HepG2 (cell line): ENCODE measurements around the gene WDR18. TPM values are rescaled to one million over a fixed set of nuclear protein-coding genes. Genes with fewer than 3 reads are reported as not detected.

Source experiments
- AGO2 ChIP-seq: fragments of 200-400 bp; formaldehyde crosslinking; optimal IDR thresholded peaks from 2 replicates; pipeline ENCODE3; 2017; ENCODE audit warnings: mild to moderate bottlenecking, low read depth, low read length, moderate library complexity
- JUND ChIP-seq: sonication (generic); formaldehyde crosslinking; IDR thresholded peaks from 2 replicates; pipeline ENCODE4 v1.8.0; 2022; ENCODE audit warnings: mild to moderate bottlenecking, missing genetic modification reagents
- ZBTB38 ChIP-seq: sonication (generic); formaldehyde crosslinking; IDR thresholded peaks from 2 replicates; pipeline ENCODE4 v1.5.1; 2020; ENCODE audit warnings: mild to moderate bottlenecking, missing genetic modification reagents
- polyA plus RNA-seq, 8 experiments: library from polyadenylated mRNA; depleted of rRNA in 3 of 8; stranded (reverse) in 7 of 8; unstranded in 1 of 8; fragments of >200 nt; fragmentation: Illumina TruSeq in 4 of 8; extraction: Trizol in 4 of 8; gene quantifications; 2 replicates each; pipeline versions ENCODE4 v1.2.1 to v1.2.3, GENCODE V29; 2011 to 2016; ENCODE audit warnings: low read depth in 4 of 8, missing spikeins in 1 of 8, mixed read lengths in 1 of 8; ENCODE audit not compliant: insufficient read depth in 1 of 8
- total RNA-seq, 5 experiments: library from RNA; depleted of rRNA; stranded (reverse); fragments of >200 nt; fragmentation: Illumina TruSeq; extraction: Trizol; gene quantifications; 2 replicates each; pipeline ENCODE4 v1.2.3, GENCODE V29; 2016; ENCODE audit warnings: low read depth in 1 of 5
- TF ChIP-seq, protein P1 (sequence below): sonication (generic); formaldehyde crosslinking; IDR thresholded peaks from 2 replicates; pipeline ENCODE4 v1.4.0; 2020; ENCODE audit warnings: missing genetic modification reagents
- TF ChIP-seq, protein P2 (sequence below): IDR thresholded peaks from 2 replicates; pipeline ENCODE4 v1.6.1; 2016; ENCODE audit warnings: low read depth, missing genetic modification reagents, missing compliant biosample characterization

Gene WDR18
- total and polyA plus RNA-seq, 2 of the 13 experiments (the other 11 are each of a cell fraction or from before 2014, with no cell fraction given), result 36.4 to 47.6 TPM

DNA sequence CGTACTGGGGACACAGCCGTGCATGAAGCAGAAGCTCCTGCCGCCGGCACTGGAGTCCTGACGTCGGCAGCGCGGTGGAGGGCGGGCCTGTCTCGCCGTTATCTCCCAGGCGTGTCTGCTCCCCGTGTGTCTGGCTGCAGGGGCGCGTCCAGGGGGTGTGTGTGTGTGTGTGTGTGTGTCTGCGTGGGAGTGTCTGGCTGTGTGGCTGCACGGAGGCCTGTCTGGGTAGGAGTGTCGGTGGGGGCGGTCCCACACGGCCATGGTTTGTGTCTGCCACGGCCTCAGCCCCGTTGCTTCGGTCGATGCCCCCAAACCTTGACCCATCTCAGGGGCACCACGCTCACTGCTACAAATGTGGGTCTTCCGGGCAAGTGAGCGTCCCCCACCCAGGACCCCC is 40.0 kb upstream of the WDR18 start (continued):
- 0 out of 2 replicates have a peak, but pooled peaks have one; percentile 53 for TF ChIP-seq ZBTB38 (CRISPR knock-in tag)
- TF ChIP-seq, protein P1, sequence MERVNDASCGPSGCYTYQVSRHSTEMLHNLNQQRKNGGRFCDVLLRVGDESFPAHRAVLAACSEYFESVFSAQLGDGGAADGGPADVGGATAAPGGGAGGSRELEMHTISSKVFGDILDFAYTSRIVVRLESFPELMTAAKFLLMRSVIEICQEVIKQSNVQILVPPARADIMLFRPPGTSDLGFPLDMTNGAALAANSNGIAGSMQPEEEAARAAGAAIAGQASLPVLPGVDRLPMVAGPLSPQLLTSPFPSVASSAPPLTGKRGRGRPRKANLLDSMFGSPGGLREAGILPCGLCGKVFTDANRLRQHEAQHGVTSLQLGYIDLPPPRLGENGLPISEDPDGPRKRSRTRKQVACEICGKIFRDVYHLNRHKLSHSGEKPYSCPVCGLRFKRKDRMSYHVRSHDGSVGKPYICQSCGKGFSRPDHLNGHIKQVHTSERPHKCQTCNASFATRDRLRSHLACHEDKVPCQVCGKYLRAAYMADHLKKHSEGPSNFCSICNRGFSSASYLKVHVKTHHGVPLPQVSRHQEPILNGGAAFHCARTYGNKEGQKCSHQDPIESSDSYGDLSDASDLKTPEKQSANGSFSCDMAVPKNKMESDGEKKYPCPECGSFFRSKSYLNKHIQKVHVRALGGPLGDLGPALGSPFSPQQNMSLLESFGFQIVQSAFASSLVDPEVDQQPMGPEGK (CRISPR knock-in tag), result no peak
- TF ChIP-seq JUND (CRISPR knock-in tag), result no peak
- peak; percentile 91 for TF ChIP-seq AGO2
- TF ChIP-seq, protein P2, sequence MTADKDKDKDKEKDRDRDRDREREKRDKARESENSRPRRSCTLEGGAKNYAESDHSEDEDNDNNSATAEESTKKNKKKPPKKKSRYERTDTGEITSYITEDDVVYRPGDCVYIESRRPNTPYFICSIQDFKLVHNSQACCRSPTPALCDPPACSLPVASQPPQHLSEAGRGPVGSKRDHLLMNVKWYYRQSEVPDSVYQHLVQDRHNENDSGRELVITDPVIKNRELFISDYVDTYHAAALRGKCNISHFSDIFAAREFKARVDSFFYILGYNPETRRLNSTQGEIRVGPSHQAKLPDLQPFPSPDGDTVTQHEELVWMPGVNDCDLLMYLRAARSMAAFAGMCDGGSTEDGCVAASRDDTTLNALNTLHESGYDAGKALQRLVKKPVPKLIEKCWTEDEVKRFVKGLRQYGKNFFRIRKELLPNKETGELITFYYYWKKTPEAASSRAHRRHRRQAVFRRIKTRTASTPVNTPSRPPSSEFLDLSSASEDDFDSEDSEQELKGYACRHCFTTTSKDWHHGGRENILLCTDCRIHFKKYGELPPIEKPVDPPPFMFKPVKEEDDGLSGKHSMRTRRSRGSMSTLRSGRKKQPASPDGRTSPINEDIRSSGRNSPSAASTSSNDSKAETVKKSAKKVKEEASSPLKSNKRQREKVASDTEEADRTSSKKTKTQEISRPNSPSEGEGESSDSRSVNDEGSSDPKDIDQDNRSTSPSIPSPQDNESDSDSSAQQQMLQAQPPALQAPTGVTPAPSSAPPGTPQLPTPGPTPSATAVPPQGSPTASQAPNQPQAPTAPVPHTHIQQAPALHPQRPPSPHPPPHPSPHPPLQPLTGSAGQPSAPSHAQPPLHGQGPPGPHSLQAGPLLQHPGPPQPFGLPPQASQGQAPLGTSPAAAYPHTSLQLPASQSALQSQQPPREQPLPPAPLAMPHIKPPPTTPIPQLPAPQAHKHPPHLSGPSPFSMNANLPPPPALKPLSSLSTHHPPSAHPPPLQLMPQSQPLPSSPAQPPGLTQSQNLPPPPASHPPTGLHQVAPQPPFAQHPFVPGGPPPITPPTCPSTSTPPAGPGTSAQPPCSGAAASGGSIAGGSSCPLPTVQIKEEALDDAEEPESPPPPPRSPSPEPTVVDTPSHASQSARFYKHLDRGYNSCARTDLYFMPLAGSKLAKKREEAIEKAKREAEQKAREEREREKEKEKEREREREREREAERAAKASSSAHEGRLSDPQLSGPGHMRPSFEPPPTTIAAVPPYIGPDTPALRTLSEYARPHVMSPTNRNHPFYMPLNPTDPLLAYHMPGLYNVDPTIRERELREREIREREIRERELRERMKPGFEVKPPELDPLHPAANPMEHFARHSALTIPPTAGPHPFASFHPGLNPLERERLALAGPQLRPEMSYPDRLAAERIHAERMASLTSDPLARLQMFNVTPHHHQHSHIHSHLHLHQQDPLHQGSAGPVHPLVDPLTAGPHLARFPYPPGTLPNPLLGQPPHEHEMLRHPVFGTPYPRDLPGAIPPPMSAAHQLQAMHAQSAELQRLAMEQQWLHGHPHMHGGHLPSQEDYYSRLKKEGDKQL, result no peak
